GM15510 (cell line): Measurements from ENCODE around the gene MTA3.

Experiments
- POLR2A ChIP-seq: IDR thresholded peaks from 3 replicates; pipeline ENCODE4 v1.6.1; 2011; ENCODE audit warnings: borderline replicate concordance; ENCODE audit not compliant: insufficient read length; ENCODE audit errors: extremely low read depth

Gene MTA3

DNA sequence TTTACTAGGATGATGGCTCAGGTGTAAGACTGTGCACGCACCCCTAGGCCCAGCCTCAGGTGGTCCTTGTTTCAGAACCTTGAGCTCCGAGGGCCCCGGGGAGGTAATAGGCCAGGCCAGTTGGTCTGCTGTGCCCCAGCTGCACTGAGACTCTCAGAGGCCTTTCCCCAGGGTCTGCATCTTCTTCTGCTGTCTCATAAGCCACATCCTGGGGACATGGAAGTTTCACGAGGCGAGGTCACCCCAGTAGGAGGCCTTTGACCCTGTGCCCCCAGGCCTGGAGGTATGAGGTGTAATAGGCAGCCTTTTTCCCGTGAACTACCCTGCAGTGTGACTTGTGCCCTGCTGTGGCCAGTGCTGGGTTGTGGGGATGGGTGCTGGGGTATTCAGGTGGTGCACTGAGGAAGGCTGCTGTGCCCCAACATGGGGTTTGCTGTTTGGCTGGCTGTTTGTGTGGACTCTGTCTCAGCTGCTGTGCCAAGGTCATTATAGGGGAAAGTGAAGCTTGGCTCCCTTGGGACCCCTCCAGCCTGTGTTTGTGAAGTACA lies 188.6 kb downstream of the MTA3 start:
- no peak for TF ChIP-seq POLR2A

DNA sequence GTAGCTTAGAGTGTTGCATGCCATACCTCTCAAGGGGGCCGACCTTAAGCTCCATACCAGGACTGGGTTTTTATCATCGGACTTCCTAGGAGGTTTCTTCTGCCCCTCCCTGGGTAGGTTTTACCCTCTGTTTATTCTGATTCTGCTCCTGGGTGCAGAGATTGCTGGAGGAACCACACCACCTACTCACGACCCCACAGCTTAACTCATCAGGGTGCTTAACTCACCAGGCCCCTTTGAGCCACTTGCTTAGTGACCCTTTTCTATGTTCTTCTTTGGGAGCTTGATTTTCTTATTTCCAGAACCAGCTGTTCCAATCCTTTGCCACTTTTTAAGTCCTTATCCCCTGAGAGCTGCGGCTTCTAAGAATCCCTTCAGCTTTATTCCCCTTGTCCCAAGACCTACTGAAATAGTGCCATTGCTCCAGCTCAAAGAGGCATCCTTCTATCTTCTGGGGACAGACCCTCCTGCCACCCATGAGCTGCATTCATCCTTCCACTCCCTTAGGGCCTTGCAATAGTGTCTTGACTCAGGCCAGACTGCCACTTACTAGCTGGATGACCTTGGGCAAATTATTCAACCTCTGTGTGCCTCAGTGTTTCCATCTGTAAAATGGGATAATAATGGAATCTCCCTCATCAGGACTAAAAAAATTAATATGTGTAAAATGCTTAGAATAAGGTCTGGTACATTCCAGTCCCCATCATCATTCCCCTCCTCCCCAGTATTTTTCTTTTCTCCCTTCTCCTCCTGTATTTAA lies 189.7 kb downstream of the MTA3 start:
- no peak for TF ChIP-seq POLR2A

GRCh38 chr2:42758751-42759150 lies 190.3 kb downstream of the MTA3 start:
- TF ChIP-seq POLR2A: no peak

DNA sequence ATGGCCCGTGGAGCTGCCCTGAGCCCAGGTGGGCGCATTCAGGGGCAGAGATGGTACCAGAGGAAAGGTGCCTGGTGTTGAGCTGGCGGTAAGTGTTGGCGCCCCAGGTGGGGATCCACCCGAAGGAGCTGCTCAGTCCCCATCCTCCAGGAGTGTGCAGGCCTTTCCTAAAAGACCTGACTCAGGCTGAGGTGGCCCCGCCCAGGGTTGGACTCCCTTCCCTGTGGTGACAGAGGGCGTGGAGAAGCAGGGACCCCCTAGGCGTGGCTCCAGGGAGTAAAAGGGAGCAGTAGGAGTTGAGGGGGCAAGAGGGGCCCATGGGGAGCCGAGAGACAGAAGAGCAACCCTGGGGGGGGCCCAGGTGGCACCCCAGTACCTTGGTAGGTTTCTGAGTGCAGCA lies 193.1 kb downstream of the MTA3 start:
- TF ChIP-seq POLR2A: no peak

DNA sequence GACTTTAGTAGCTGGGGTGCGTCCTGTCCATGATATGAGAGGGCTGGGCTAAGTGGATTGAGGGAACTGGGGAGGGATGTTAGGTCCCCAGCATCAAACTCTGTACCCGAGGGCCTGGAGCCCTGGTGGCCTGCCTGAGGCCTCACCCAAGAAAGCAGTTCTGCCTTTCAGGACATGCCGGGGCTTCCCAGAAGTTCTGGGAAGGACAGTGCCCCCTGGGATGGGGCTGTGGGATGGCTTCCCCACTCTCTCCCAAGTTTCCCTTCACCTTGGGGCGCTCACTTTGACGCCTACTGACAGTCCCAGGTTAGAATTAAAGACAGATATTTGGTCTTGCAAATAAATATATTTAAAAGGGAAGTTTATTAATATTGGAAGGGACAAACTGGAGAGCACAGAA lies 193.7 kb downstream of the MTA3 start:
- TF ChIP-seq POLR2A: no peak

GRCh38 chr2:42762823-42763804 lies 194.7 kb downstream of the MTA3 start:
- no peak for TF ChIP-seq POLR2A

DNA sequence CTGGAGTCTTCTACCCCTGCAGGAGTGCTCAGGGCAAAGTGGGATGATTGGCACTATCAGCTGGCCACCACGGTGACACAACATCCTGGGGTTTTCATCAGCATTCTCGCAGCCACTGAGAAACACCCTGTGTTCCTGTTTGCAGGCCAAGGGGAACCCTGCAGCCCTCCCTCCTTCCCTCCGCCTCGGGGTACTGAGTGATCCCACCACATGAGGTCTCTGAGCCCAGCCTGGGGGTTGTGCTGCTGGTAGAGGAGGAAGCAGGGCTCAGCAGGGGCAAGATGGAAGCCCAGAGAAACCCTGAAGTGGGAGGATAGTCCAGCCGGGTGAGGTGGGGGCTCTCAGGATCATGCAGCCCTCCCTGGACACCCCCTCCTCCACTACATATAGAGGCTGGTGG lies 195.7 kb downstream of the MTA3 start, which contains the start of gene OXER1:
OXER1 (minus strand) TSS at position 40 of the 400 bp plus-strand sequence. CDS start 73 bp downstream, outside the sequence.
- TF ChIP-seq POLR2A: no peak

DNA sequence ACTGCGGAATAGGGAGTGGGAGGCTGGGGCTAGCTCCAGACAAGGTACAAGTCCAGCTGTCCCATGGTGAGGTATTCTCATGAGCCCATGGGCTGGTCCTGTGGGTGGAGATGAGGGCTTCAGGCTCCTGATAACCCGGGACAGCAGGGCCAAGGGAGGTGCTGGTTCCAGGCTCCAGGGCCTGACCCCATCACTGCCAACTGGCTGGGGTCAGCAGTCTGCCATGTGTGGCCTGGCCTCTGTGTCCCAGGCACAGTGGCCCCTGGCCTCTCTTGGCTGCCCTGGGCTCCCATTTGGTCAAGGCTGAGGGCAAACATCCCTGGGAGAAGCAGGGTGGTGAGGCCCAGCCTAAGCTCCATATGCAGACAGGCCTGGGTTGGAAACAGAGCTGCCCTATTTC lies 196.5 kb downstream of the MTA3 start:
- TF ChIP-seq POLR2A: no peak

- no peak for TF ChIP-seq POLR2A
These were observed 197.3 kb downstream of the MTA3 start for GRCh38 chr2:42765686-42766085.

DNA sequence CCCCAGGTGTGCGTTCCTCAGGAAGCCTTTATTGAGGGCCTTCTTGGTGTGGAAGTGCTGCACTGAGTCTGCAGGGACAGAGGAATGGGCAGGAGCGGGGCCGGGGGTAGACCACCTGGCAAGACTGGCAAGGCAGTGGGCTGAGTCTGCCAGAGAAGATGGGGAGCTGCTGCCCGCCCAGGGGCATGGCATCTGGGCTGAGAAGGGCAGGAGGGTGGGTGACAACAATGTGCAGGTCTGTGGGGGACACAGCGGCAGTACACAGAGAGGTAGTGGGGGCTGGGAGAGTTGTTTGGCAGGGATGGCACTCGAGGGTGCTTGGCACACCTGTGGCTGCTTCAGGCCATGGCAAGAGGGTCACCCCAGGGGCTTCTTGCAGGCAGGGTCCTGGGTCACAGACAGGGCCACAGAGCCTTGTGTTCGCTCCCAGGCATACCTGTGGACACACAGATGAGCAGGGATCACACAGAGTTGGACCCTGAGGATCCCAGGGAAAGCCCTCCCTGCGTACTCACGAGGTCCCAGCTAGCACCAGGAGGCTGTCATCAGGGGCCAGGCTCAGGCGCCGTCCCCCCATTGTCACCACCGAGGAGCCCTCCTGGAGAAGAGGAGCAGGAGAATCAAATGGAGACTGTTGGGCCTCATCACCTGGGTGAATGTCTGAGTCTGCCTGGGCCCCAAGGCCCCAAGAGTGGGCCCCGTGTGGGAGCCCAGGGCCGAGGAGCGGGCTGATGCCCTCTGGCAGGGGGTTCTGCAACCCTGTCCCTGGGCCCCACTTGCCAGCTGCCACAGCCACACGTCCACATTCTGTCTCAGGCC lies 198.9 kb downstream of the MTA3 start:
- TF ChIP-seq POLR2A: no peak

DNA sequence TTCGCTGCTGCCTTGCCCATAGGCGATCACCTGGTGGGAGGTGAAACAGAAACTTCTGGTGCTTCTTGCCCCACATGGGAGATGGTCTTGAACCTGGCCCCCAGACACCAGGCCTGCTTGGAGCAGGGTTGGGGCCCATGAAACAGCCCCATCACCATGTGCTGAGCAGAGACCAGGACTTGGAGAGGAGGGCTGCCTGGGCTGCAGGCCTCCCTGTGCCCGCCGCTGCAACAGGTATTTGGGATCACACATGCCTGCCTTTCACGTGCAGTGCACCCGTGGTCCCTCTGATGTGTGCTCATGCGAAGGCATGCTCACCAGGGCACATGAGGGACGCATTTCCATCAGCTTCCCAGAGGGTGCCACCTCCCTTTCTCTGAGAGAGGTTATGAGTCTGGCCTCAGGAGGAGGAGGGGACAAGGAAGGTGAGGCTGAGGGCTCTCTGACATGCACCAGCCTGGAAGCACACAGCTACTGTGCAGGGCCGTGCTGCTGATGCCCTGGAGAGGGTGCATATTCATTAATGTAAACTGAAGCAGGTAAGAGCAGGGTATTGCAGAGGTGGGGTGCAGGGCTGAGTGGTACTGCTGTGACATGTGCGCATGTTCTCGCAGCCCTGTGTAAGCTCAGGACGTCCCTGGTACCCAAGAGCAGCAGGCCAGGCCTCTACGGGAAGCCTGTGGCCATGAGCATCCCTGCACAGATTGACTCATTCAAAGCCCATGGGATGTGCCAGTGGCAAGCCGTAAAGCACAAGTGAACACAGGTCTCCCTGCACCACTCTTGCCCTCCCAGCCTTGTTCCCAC lies 199.7 kb downstream of the MTA3 start:
- TF ChIP-seq POLR2A: no peak

- TF ChIP-seq POLR2A: no peak
These were observed 200.3 kb downstream of the MTA3 start for GRCh38 chr2:42768706-42769256.

GRCh38 chr2:42769583-42770287 lies 201.3 kb downstream of the MTA3 start:
- no peak for TF ChIP-seq POLR2A
